ENCODE results near the gene ADAMTS4. TPM values are rescaled to one million over a fixed set of nuclear protein-coding genes. Genes with fewer than 3 reads are reported as not detected.
A peak's percentile ranks its signal among the peaks of the same experiment; 100 is the strongest.

Gene ADAMTS4
- total RNA-seq, 1 donor from 2014 or later, result 2.7 TPM

- no peak overlapping the region for H3K27ac Mint-ChIP-seq (ENCODE audit: unreplicated experiment)
- H3K4me3 Mint-ChIP-seq (ENCODE audit: unreplicated experiment), result no peak overlapping the region
- H3K9ac ChIP-seq (ENCODE audit: low read length), result no peak overlapping the region
These were observed 25.1 kb downstream of the ADAMTS4 start for GRCh38 chr1:161173711-161174110.

GRCh38 chr1:161172776-161173376, 26.0 kb downstream of the ADAMTS4 start:
- Histone ChIP-seq H3K36me3 (ENCODE audit: insufficient read depth, low read length) (peaks cover 21% of the 10 kb centered on the region), H3K9ac (ENCODE audit: low read length) (peak overlapping the region; percentile 57)
- no peak for FAIRE-seq

More at GRCh38 chr1:161173711-161174110, 25.1 kb downstream of the ADAMTS4 start:
- FAIRE-seq (no peak), DNase-seq (ENCODE audit: low read depth) (no peak)
- H3K4me2 ChIP-seq (ENCODE audit: low read length), result peak overlapping the region; percentile 39
- H4K20me1 ChIP-seq (ENCODE audit: insufficient read depth, low read length), result peaks cover 14% of the 10 kb centered on the region
- no peaks in the 10 kb centered on the region for H3K9me3 Mint-ChIP-seq (ENCODE audit: unreplicated experiment)
- no peak overlapping the region for H3K4me3 ChIP-seq (ENCODE audit: insufficient read depth, low read depth, low read length)
- peaks cover 45% of the 10 kb centered on the region for H3K36me3 Mint-ChIP-seq (ENCODE audit: low read depth, unreplicated experiment)
- peak overlapping the region; percentile 73 for H3K27ac ChIP-seq (ENCODE audit: low read depth, low read length)
- no peaks in the 10 kb centered on the region for H3K9me3 ChIP-seq (ENCODE audit: insufficient read depth, low read depth, low read length)
- TF ChIP-seq CTCF (IDR thresholded peaks at IDR 0.05; ENCODE audit: insufficient read depth, low read depth, low read length), result no peak
- no peak for TF ChIP-seq EZH2 (IDR thresholded peaks at IDR 0.05; ENCODE audit: insufficient read depth, low read length)
- H3K4me1 ChIP-seq (ENCODE audit: insufficient read depth, low read length), result peaks cover 23% of the 10 kb centered on the region
- peaks cover 21% of the 10 kb centered on the region for H3K36me3 ChIP-seq (ENCODE audit: insufficient read depth, low read length)
- H2AFZ ChIP-seq (ENCODE audit: low read depth, low read length), result no peak overlapping the region
- no peaks in the 10 kb centered on the region for H3K27me3 Mint-ChIP-seq (ENCODE audit: low read depth, unreplicated experiment)
- peaks cover 23% of the 10 kb centered on the region for H3K4me1 Mint-ChIP-seq (ENCODE audit: low read depth, unreplicated experiment)
- H3K79me2 ChIP-seq (ENCODE audit: insufficient read depth, low read length), result peaks cover 19% of the 10 kb centered on the region
- no peaks in the 10 kb centered on the region for H3K27me3 ChIP-seq (ENCODE audit: insufficient read depth, low read length)

More at GRCh38 chr1:161172776-161173376, 26.0 kb downstream of the ADAMTS4 start:
- Histone ChIP-seq H3K4me2 (ENCODE audit: low read length) (peak overlapping the region; percentile 39), H3K79me2 (ENCODE audit: insufficient read depth, low read length) (peaks cover 19% of the 10 kb centered on the region), H3K4me1 (ENCODE audit: insufficient read depth, low read length) (peaks cover 23% of the 10 kb centered on the region), H3K4me3 (ENCODE audit: insufficient read depth, low read depth, low read length) (no peak overlapping the region), H3K27ac (ENCODE audit: low read depth, low read length) (peak overlapping the region; percentile 73), H3K9me3 (ENCODE audit: insufficient read depth, low read depth, low read length) (no peaks in the 10 kb centered on the region), H3K27me3 (ENCODE audit: insufficient read depth, low read length) (no peaks in the 10 kb centered on the region), H2AFZ (ENCODE audit: low read depth, low read length) (no peak overlapping the region), H4K20me1 (ENCODE audit: insufficient read depth, low read length) (peaks cover 14% of the 10 kb centered on the region)
- no peaks in the 10 kb centered on the region for H3K27me3 Mint-ChIP-seq (ENCODE audit: low read depth, unreplicated experiment)
- H3K9me3 Mint-ChIP-seq (ENCODE audit: unreplicated experiment), result no peaks in the 10 kb centered on the region
- TF ChIP-seq EZH2 (IDR thresholded peaks at IDR 0.05; ENCODE audit: insufficient read depth, low read length) (no peak), CTCF (IDR thresholded peaks at IDR 0.05; ENCODE audit: insufficient read depth, low read depth, low read length) (no peak)
- peak overlapping the region; percentile 84 for H3K27ac Mint-ChIP-seq (ENCODE audit: unreplicated experiment)
- H3K4me1 Mint-ChIP-seq (ENCODE audit: low read depth, unreplicated experiment), result peaks cover 20% of the 10 kb centered on the region
- peaks cover 45% of the 10 kb centered on the region for H3K36me3 Mint-ChIP-seq (ENCODE audit: low read depth, unreplicated experiment)
- peak; percentile 69 for DNase-seq (ENCODE audit: low read depth)
- peak overlapping the region; percentile 9 for H3K4me3 Mint-ChIP-seq (ENCODE audit: unreplicated experiment)
